Natural killer cell treated with Interleukin-12 subunit alpha and Interleukin-12 subunit beta and Interleukin-15 and Interleukin-18, amount 100 ng/mL, for 72 hours (primary cell): ENCODE data around the gene NHERF1. TPM values are rescaled to one million over a fixed set of nuclear protein-coding genes. Genes with fewer than 3 reads are reported as not detected.

Experiments
- ATAC-seq, 2 donors: fragments of 150-1000 bp; cut with Tn5 transposase in 1 of 2; sonication (Bioruptor Pico), chemical (Tn5 transposase) in 1 of 2; 2 replicates each; pipeline ENCODE4 v1.10.0; 2021
- DNase-seq: peaks from one replicate; pipeline ENCODE4 v3.0.0; 2022; ENCODE audit warnings: low spot score
- H3K27ac Mint-ChIP-seq, 2 donors: 1 replicate in 1 of 2; 2 replicates in 1 of 2; pipeline ENCODE4 v1.8.0; 2022; ENCODE audit warnings: mixed read lengths in 2 of 2, mild to moderate bottlenecking in 1 of 2, moderate library complexity in 1 of 2
- H3K27me3 Mint-ChIP-seq, 2 donors: 1 replicate in 1 of 2; 2 replicates in 1 of 2; pipeline ENCODE4 v1.8.0; 2022; ENCODE audit warnings: mixed read lengths in 2 of 2
- H3K36me3 Mint-ChIP-seq: one replicate; pipeline ENCODE4 v1.8.0; 2022; ENCODE audit warnings: mixed read lengths
- H3K4me1 Mint-ChIP-seq, 2 donors: 1 replicate in 1 of 2; 2 replicates in 1 of 2; pipeline ENCODE4 v1.8.0; 2022; ENCODE audit warnings: low read depth in 2 of 2, mixed read lengths in 2 of 2, mild to moderate bottlenecking in 1 of 2
- H3K4me3 Mint-ChIP-seq: one replicate; pipeline ENCODE4 v1.8.0; 2022; ENCODE audit warnings: mixed read lengths
- H3K9me3 Mint-ChIP-seq: 2 replicates; pipeline ENCODE4 v1.8.0; 2022; ENCODE audit warnings: mixed read lengths
- total RNA-seq, 2 donors: library from RNA; stranded (reverse); gene quantifications; one replicate each; pipeline ENCODE4 v1.2.3, GENCODE V29; 2022

The NHERF1 gene
- total RNA-seq: 100 to 1,000 TPM; 159 to 187 TPM

- Mint-ChIP-seq H3K36me3 (peaks cover 7% of the 10 kb centered on the region), H3K4me1 (peaks cover 57% of the 10 kb centered on the region in 2 donors), H3K9me3 (no peaks in the 10 kb centered on the region), H3K27ac (peak within 1 kb of the TSS; percentile 98 to 99), H3K4me3 (peak within 1 kb of the TSS; percentile 99), H3K27me3 (no peaks in the 10 kb centered on the region)
- ATAC-seq (peak; percentile 92 to 94), DNase-seq (peak; percentile 98)
These were observed at the start of gene NHERF1 for GRCh38 chr17:74748529-74749278. TSS of gene NHERF1 (plus strand) at chr17:74748628. CDS start at chr17:74748847, 219 bp downstream.

- H3K4me3 Mint-ChIP-seq: no peak overlapping the region
- H3K9me3 Mint-ChIP-seq: no peaks in the 10 kb centered on the region
- H3K27ac Mint-ChIP-seq: no peak overlapping the region
- peaks cover 0 to 5% of the 10 kb centered on the region in 2 donors for H3K27me3 Mint-ChIP-seq
- ATAC-seq: no peak
- H3K36me3 Mint-ChIP-seq: no peaks in the 10 kb centered on the region
- no peaks in the 10 kb centered on the region for H3K4me1 Mint-ChIP-seq
- no peak for DNase-seq
These were observed 49.2 kb upstream of the NHERF1 start for GRCh38 chr17:74699236-74699635.

GRCh38 chr17:74702116-74702871 lies 46.1 kb upstream of the NHERF1 start:
- Mint-ChIP-seq H3K4me1 (no peaks in the 10 kb centered on the region), H3K4me3 (no peak overlapping the region), H3K27ac (no peak overlapping the region), H3K27me3 (peaks cover 0 to 5% of the 10 kb centered on the region in 2 donors), H3K9me3 (no peaks in the 10 kb centered on the region), H3K36me3 (no peaks in the 10 kb centered on the region)
- no peak for DNase-seq
- ATAC-seq: no peak

- H3K27me3 Mint-ChIP-seq: peaks cover 0 to 5% of the 10 kb centered on the region in 2 donors
- H3K4me1 Mint-ChIP-seq: no peaks in the 10 kb centered on the region
- H3K27ac Mint-ChIP-seq: no peak overlapping the region
- no peak for ATAC-seq
- H3K9me3 Mint-ChIP-seq: no peaks in the 10 kb centered on the region
- H3K36me3 Mint-ChIP-seq: no peaks in the 10 kb centered on the region
- no peak for DNase-seq
- no peak overlapping the region for H3K4me3 Mint-ChIP-seq
These were observed 45.1 kb upstream of the NHERF1 start for GRCh38 chr17:74703311-74703710.

- DNase-seq: no peak
- H3K27me3 Mint-ChIP-seq: peaks cover 0 to 2% of the 10 kb centered on the region in 2 donors
These were observed 43.9 kb upstream of the NHERF1 start for GRCh38 chr17:74704544-74704943.

GRCh38 chr17:74711058-74711824 lies 37.2 kb upstream of the NHERF1 start:
- Mint-ChIP-seq H3K4me3 (peak overlapping the region; percentile 4), H3K4me1 (peaks cover 14 to 30% of the 10 kb centered on the region in 2 donors), H3K27ac (no peak overlapping the region), H3K36me3 (no peaks in the 10 kb centered on the region), H3K27me3 (peaks cover 12 to 17% of the 10 kb centered on the region in 2 donors), H3K9me3 (no peaks in the 10 kb centered on the region)
- DNase-seq: no peak
- no peak for ATAC-seq

More at GRCh38 chr17:74704544-74704943, 43.9 kb upstream of the NHERF1 start:
- no peak overlapping the region for H3K27ac Mint-ChIP-seq
- no peaks in the 10 kb centered on the region for H3K4me1 Mint-ChIP-seq
- H3K9me3 Mint-ChIP-seq: no peaks in the 10 kb centered on the region
- H3K4me3 Mint-ChIP-seq: no peak overlapping the region
- no peaks in the 10 kb centered on the region for H3K36me3 Mint-ChIP-seq
- ATAC-seq: no peak

GRCh38 chr17:74712301-74712700 lies 36.1 kb upstream of the NHERF1 start:
- ATAC-seq: no peak
- peaks cover 17 to 33% of the 10 kb centered on the region in 2 donors for H3K4me1 Mint-ChIP-seq
- H3K9me3 Mint-ChIP-seq: no peaks in the 10 kb centered on the region
- H3K27ac Mint-ChIP-seq: peak overlapping the region in 1 of 2 donors; percentile 15
- H3K27me3 Mint-ChIP-seq: peaks cover 15 to 22% of the 10 kb centered on the region in 2 donors
- no peak for DNase-seq
- H3K36me3 Mint-ChIP-seq: no peaks in the 10 kb centered on the region
- peak overlapping the region; percentile 65 for H3K4me3 Mint-ChIP-seq

GRCh38 chr17:74712756-74713155 lies 35.7 kb upstream of the NHERF1 start, which contains the start of gene CD300LF:
TSS of gene CD300LF (minus strand) at chr17:74712923. CDS start at chr17:74712866, 57 bp downstream.
- H3K4me1 Mint-ChIP-seq: peaks cover 17 to 33% of the 10 kb centered on the region in 2 donors
- H3K27ac Mint-ChIP-seq: peak within 1 kb of the TSS in 1 of 2 donors; percentile 15
- no peaks in the 10 kb centered on the region for H3K36me3 Mint-ChIP-seq
- H3K27me3 Mint-ChIP-seq: peaks cover 15 to 22% of the 10 kb centered on the region in 2 donors
- H3K4me3 Mint-ChIP-seq: peak within 1 kb of the TSS; percentile 65
- no peak for DNase-seq
- ATAC-seq: no peak
- H3K9me3 Mint-ChIP-seq: no peaks in the 10 kb centered on the region

- Mint-ChIP-seq H3K9me3 (no peaks in the 10 kb centered on the region), H3K27ac (peak overlapping the region in 1 of 2 donors; percentile 15), H3K36me3 (no peaks in the 10 kb centered on the region), H3K4me3 (peak overlapping the region; percentile 65), H3K27me3 (peaks cover 15 to 22% of the 10 kb centered on the region in 2 donors), H3K4me1 (peaks cover 17 to 33% of the 10 kb centered on the region in 2 donors)
- DNase-seq (no peak), ATAC-seq (no peak)
These were observed 35.2 kb upstream of the NHERF1 start for GRCh38 chr17:74713171-74713755.

- Mint-ChIP-seq H3K27ac (no peak overlapping the region), H3K27me3 (peaks cover 17 to 22% of the 10 kb centered on the region in 2 donors), H3K4me3 (no peak overlapping the region), H3K4me1 (peaks cover 17 to 37% of the 10 kb centered on the region in 2 donors), H3K36me3 (no peaks in the 10 kb centered on the region), H3K9me3 (no peaks in the 10 kb centered on the region)
- ATAC-seq (no peak), DNase-seq (no peak)
These were observed 33.3 kb upstream of the NHERF1 start for GRCh38 chr17:74715144-74715543.

GRCh38 chr17:74720506-74720905 lies 27.9 kb upstream of the NHERF1 start:
- ATAC-seq: peak in 1 of 2 donors; percentile 67
- Mint-ChIP-seq H3K36me3 (no peaks in the 10 kb centered on the region), H3K9me3 (no peaks in the 10 kb centered on the region), H3K4me3 (peak overlapping the region; percentile 35), H3K4me1 (peaks cover 13 to 31% of the 10 kb centered on the region in 2 donors), H3K27ac (no peak overlapping the region), H3K27me3 (peaks cover 13 to 16% of the 10 kb centered on the region in 2 donors)
- no peak for DNase-seq

GRCh38 chr17:74722782-74723181 lies 25.6 kb upstream of the NHERF1 start:
- no peaks in the 10 kb centered on the region for H3K36me3 Mint-ChIP-seq
- no peak overlapping the region for H3K4me3 Mint-ChIP-seq
- ATAC-seq (no peak), DNase-seq (no peak)
- H3K9me3 Mint-ChIP-seq: no peaks in the 10 kb centered on the region
- H3K27ac Mint-ChIP-seq: no peak overlapping the region
- peaks cover 10 to 23% of the 10 kb centered on the region in 2 donors for H3K4me1 Mint-ChIP-seq
- peaks cover 7 to 13% of the 10 kb centered on the region in 2 donors for H3K27me3 Mint-ChIP-seq

- H3K27ac Mint-ChIP-seq: no peak overlapping the region
- H3K9me3 Mint-ChIP-seq: no peaks in the 10 kb centered on the region
- no peak overlapping the region for H3K4me3 Mint-ChIP-seq
- peaks cover 7 to 11% of the 10 kb centered on the region in 2 donors for H3K27me3 Mint-ChIP-seq
- peaks cover 10 to 23% of the 10 kb centered on the region in 2 donors for H3K4me1 Mint-ChIP-seq
- no peaks in the 10 kb centered on the region for H3K36me3 Mint-ChIP-seq
- ATAC-seq (no peak), DNase-seq (no peak)
These were observed 24.5 kb upstream of the NHERF1 start for GRCh38 chr17:74723891-74724290.
